Stimulated activated CD8-positive, alpha-beta memory T cell treated with anti-CD3 and anti-CD28 coated beads, Interleukin-15, amount 100 ng/mL, for 48 hours (primary cell): Measurements from ENCODE around the gene PNPLA4.

Source experiments
- DNase-seq, 2 donors: peaks; one replicate each; pipeline ENCODE4 v3.0.0-alpha.2; 2020; ENCODE audit warnings: low read depth in 2 of 2

PNPLA4 gene

GRCh38 chrX:7872042-7872441 is 55.2 kb downstream of the PNPLA4 start:
- DNase-seq: no peak

GRCh38 chrX:7852166-7852565 is 75.0 kb downstream of the PNPLA4 start:
- DNase-seq: no peak
